Measurements from ENCODE around the gene ASIC5.

- TF ChIP-seq CTCF (IDR thresholded peaks at IDR 0.05 in 8 of 11, conservative IDR thresholded peaks at IDR 0.05 in 3 of 11) (no peak), POLR2A (IDR thresholded peaks at IDR 0.05) (no peak), POLR2AphosphoS5 (IDR thresholded peaks at IDR 0.05) (no peak)
Measured at GRCh38 chr4:155805016-155805415, 61.1 kb downstream of the ASIC5 start.
